ENCODE results near the gene BATF3.
A peak's percentile ranks its signal among the peaks of the same experiment; 100 is the strongest.
"Not testable (repeated sequence)": the region's sequence is repeated elsewhere in the genome, so short reads cannot be mapped to it uniquely, and the experiment has no call there.

Gene BATF3

DNA sequence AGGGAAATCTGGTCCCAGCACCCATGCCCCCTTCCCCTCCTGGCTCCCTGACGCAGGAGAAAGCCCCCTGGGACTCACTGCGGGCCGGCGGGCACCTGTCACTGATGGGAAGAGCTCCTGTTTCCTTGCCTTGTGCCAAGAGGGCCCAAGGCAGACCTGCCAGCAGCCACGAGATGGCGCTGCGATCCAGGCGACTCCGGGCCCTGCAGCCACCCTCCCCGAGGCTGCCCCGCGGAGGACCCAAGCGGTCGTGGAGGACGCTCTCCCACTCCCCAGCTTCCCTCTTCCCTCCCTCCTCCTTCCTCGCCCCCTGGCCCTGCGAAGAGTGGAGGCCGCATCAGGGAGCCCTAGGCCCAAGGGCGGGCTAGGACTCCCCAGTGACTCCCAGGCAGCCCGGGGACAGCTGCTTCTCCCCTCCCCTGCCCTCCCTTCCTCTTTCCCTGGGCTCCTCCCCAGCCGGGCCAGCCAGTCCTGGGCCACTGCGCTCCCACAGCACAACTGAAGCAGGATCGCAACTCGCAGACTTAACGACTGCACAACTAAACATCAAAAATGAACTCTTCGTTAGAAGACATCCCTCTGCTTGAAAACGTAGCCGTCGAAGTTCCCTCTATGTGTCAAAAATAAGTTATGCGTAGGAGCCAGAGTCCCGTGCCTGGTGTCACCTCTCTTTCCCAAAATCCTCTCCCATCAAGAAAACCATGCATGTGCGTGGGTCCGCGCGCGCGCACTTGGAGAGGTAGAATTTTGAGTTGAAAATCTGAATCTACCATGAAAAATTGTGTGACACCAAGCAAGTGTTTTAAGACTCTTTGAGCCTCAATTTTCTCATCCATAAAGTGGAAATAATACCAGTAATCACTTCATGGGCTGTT is 34.2 kb downstream of the BATF3 start:
- peaks cover 7 to 26% of the 10 kb centered on the region in 2 donors for H3K4me1 ChIP-seq (ENCODE audit: control insufficient read depth in 2 of 2, insufficient read depth in 1 of 2, low read depth in 1 of 2, low read length in 2 of 2)
- peak; percentile 81 for DNase-seq (ENCODE audit: low spot score)
- H3K23ac ChIP-seq (ENCODE audit: low read depth, low read length, poor library complexity) = peak overlapping the region; percentile 83

GRCh38 chr1:212664409-212665199 is 35.0 kb downstream of the BATF3 start:
- Histone ChIP-seq H3K23ac (ENCODE audit: low read depth, low read length, poor library complexity) (no peak overlapping the region), H3K27ac (replicated peaks; ENCODE audit: low read length) (no peak overlapping the region), H4K8ac (ENCODE audit: low read depth, low read length) (no peak overlapping the region), H2AK5ac (ENCODE audit: low read depth, low read length) (no peak overlapping the region), H2BK120ac (ENCODE audit: low read depth, low read length) (no peak overlapping the region), H2BK15ac (ENCODE audit: low read length) (no peak overlapping the region), H3K4me3 (ENCODE audit: low read length in 2 of 2) (peak overlapping the region in 1 of 2 donors; percentile 61), H2AFZ (ENCODE audit: low read length) (peak overlapping the region; percentile 96), H2BK12ac (ENCODE audit: low read length) (no peak overlapping the region), H3K79me1 (ENCODE audit: low read depth, low read length) (no peaks in the 10 kb centered on the region), H3K9me3 (replicated peaks in 1 of 2; ENCODE audit: control insufficient read depth in 2 of 2, insufficient read depth in 1 of 2, low read depth in 1 of 2, low read length in 2 of 2) (no peaks in the 10 kb centered on the region), H2BK5ac (ENCODE audit: low read length) (no peak overlapping the region), H4K91ac (ENCODE audit: low read depth, low read length, poor library complexity) (no peak overlapping the region), H3K4me1 (ENCODE audit: control insufficient read depth in 2 of 2, insufficient read depth in 1 of 2, low read depth in 1 of 2, low read length in 2 of 2) (peaks cover 7 to 26% of the 10 kb centered on the region in 2 donors), H3K9ac (ENCODE audit: low read depth, low read length, poor library complexity) (no peak overlapping the region), H3K14ac (ENCODE audit: low read length) (no peak overlapping the region), H3K27me3 (ENCODE audit: control insufficient read depth in 3 of 3, insufficient read depth in 3 of 3, low read depth in 1 of 3, low read length in 3 of 3) (peaks cover 0 to 2% (median 0%) of the 10 kb centered on the region in 3 experiments), H3K36me3 (replicated peaks in 1 of 2; ENCODE audit: control insufficient read depth in 2 of 2, insufficient read depth in 2 of 2, low read length in 2 of 2) (no peaks in the 10 kb centered on the region), H3K4me2 (ENCODE audit: insufficient read depth, low read length, poor library complexity, severe bottlenecking) (no peak overlapping the region), H3K18ac (ENCODE audit: low read length) (no peak overlapping the region), H3K4ac (ENCODE audit: low read length) (no peak overlapping the region)
- no peak for DNase-seq (ENCODE audit: low spot score)
- no CpG with 5 or more reads among the region's 11 CpGs for WGBS, 2 donors (ENCODE audit: extremely low coverage in 2 of 2, insufficient read length in 2 of 2, insufficient replicate concordance in 1 of 2)

More for the DNA sequence above, 34.2 kb downstream of the BATF3 start:
- no peak overlapping the region for H4K91ac ChIP-seq (ENCODE audit: low read depth, low read length, poor library complexity)
- H3K18ac ChIP-seq (ENCODE audit: low read length) = peak overlapping the region; percentile 98
- no peak overlapping the region for H2BK12ac ChIP-seq (ENCODE audit: low read length)
- H3K9ac ChIP-seq (ENCODE audit: low read depth, low read length, poor library complexity) = no peak overlapping the region
- H3K14ac ChIP-seq (ENCODE audit: low read length) = peak overlapping the region; percentile 100
- H2BK120ac ChIP-seq (ENCODE audit: low read depth, low read length) = no peak overlapping the region
- WGBS, 2 donors (ENCODE audit: extremely low coverage in 2 of 2, insufficient read length in 2 of 2, insufficient replicate concordance in 1 of 2) = no CpG with 5 or more reads among the region's 37 CpGs
- no peak overlapping the region for H3K27ac ChIP-seq (replicated peaks; ENCODE audit: low read length)
- peaks cover 0 to 2% (median 0%) of the 10 kb centered on the region in 3 experiments for H3K27me3 ChIP-seq (ENCODE audit: control insufficient read depth in 3 of 3, insufficient read depth in 3 of 3, low read depth in 1 of 3, low read length in 3 of 3)
- H3K9me3 ChIP-seq (replicated peaks in 1 of 2; ENCODE audit: control insufficient read depth in 2 of 2, insufficient read depth in 1 of 2, low read depth in 1 of 2, low read length in 2 of 2) = no peaks in the 10 kb centered on the region
- H3K36me3 ChIP-seq (replicated peaks in 1 of 2; ENCODE audit: control insufficient read depth in 2 of 2, insufficient read depth in 2 of 2, low read length in 2 of 2) = no peaks in the 10 kb centered on the region
- no peak overlapping the region for H2AK5ac ChIP-seq (ENCODE audit: low read depth, low read length)
- H3K4me3 ChIP-seq (ENCODE audit: low read length in 2 of 2) = peak overlapping the region; percentile 61 to 77
- no peak overlapping the region for H2BK5ac ChIP-seq (ENCODE audit: low read length)
- H3K79me1 ChIP-seq (ENCODE audit: low read depth, low read length) = no peaks in the 10 kb centered on the region
- no peak overlapping the region for H3K4ac ChIP-seq (ENCODE audit: low read length)
- peak overlapping the region; percentile 97 for H4K8ac ChIP-seq (ENCODE audit: low read depth, low read length)
- H3K4me2 ChIP-seq (ENCODE audit: insufficient read depth, low read length, poor library complexity, severe bottlenecking) = peak overlapping the region; percentile 77
- peak overlapping the region; percentile 25 for H2BK15ac ChIP-seq (ENCODE audit: low read length)
- H2AFZ ChIP-seq (ENCODE audit: low read length) = peak overlapping the region; percentile 96

DNA sequence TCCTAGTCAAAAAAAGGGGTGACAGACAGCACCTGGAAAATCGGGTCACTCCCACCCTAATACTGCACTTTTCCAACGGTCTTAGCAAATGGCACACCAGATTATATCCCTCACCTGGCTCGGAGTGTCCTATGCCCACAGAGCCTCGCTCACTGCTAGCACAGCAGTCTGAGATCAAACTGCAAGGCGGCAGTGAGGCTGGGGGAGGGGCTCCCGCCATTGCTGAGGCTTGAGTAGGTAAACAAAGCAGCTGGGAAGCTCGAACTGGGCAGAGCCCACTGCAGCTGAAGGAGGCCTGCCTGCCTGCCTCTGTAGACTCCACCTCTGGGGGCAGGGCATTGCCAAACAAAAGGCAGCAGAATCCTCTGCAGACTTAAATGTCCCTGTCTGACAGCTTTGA is 41.4 kb downstream of the BATF3 start:
- H3K4ac ChIP-seq (ENCODE audit: low read length); H2BK15ac ChIP-seq (ENCODE audit: low read length); H3K27ac ChIP-seq (replicated peaks; ENCODE audit: low read length); H3K27me3 ChIP-seq (ENCODE audit: control insufficient read depth in 3 of 3, insufficient read depth in 3 of 3, low read depth in 1 of 3, low read length in 3 of 3); H2BK120ac ChIP-seq (ENCODE audit: low read depth, low read length); H3K4me3 ChIP-seq (ENCODE audit: low read length in 2 of 2); H4K91ac ChIP-seq (ENCODE audit: low read depth, low read length, poor library complexity); H3K79me1 ChIP-seq (ENCODE audit: low read depth, low read length); DNase-seq (ENCODE audit: low spot score); H2BK5ac ChIP-seq (ENCODE audit: low read length); H3K18ac ChIP-seq (ENCODE audit: low read length); H2BK12ac ChIP-seq (ENCODE audit: low read length); H2AK5ac ChIP-seq (ENCODE audit: low read depth, low read length); H3K36me3 ChIP-seq (replicated peaks in 1 of 2; ENCODE audit: control insufficient read depth in 2 of 2, insufficient read depth in 2 of 2, low read length in 2 of 2); H3K14ac ChIP-seq (ENCODE audit: low read length); H3K9ac ChIP-seq (ENCODE audit: low read depth, low read length, poor library complexity); H3K9me3 ChIP-seq (replicated peaks in 1 of 2; ENCODE audit: control insufficient read depth in 2 of 2, insufficient read depth in 1 of 2, low read depth in 1 of 2, low read length in 2 of 2); H3K4me1 ChIP-seq (ENCODE audit: control insufficient read depth in 2 of 2, insufficient read depth in 1 of 2, low read depth in 1 of 2, low read length in 2 of 2); H3K23ac ChIP-seq (ENCODE audit: low read depth, low read length, poor library complexity): not testable (repeated sequence)
- H4K8ac ChIP-seq (ENCODE audit: low read depth, low read length) = peak overlapping the region; percentile 17
- no CpG with 5 or more reads among the region's 7 CpGs for WGBS, 2 donors (ENCODE audit: extremely low coverage in 2 of 2, insufficient read length in 2 of 2, insufficient replicate concordance in 1 of 2)
- H2AFZ ChIP-seq (ENCODE audit: low read length) = peak overlapping the region; percentile 81
- H3K4me2 ChIP-seq (ENCODE audit: insufficient read depth, low read length, poor library complexity, severe bottlenecking) = peak overlapping the region; percentile 11

DNA sequence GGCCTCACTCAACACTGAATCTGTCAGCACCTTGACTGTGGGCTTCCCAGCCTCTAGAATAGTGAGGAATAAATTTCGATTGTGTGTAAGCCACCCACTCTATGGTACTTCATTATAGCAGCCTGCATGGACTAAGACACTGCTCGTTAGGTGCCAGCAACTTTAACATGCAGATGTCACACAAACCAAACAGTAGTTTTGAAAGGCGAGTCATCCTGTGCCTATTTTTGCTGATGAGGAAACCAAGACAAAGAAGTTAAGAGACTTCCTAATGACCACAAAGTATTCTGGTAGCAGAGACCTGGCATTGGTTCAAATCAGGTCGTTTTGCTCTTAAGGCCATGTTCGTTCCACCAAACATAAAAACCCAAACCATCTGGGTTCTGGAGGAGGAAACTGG is 42.9 kb downstream of the BATF3 start:
- no peak overlapping the region for H3K27ac ChIP-seq (replicated peaks; ENCODE audit: low read length)
- no peak overlapping the region for H3K18ac ChIP-seq (ENCODE audit: low read length)
- no peak overlapping the region for H3K4me3 ChIP-seq (ENCODE audit: low read length in 2 of 2)
- DNase-seq (ENCODE audit: low spot score) = no peak
- H4K8ac ChIP-seq (ENCODE audit: low read depth, low read length) = no peak overlapping the region
- WGBS, 2 donors (ENCODE audit: extremely low coverage in 2 of 2, insufficient read length in 2 of 2, insufficient replicate concordance in 1 of 2) = no CpG with 5 or more reads among the region's 5 CpGs
- no peaks in the 10 kb centered on the region for H3K79me1 ChIP-seq (ENCODE audit: low read depth, low read length)
- no peaks in the 10 kb centered on the region for H3K36me3 ChIP-seq (replicated peaks in 1 of 2; ENCODE audit: control insufficient read depth in 2 of 2, insufficient read depth in 2 of 2, low read length in 2 of 2)
- H2AFZ ChIP-seq (ENCODE audit: low read length) = no peak overlapping the region
- peak overlapping the region; percentile 12 for H2BK15ac ChIP-seq (ENCODE audit: low read length)
- H2AK5ac ChIP-seq (ENCODE audit: low read depth, low read length) = no peak overlapping the region
- peaks cover 0 to 2% of the 10 kb centered on the region in 2 donors for H3K9me3 ChIP-seq (replicated peaks in 1 of 2; ENCODE audit: control insufficient read depth in 2 of 2, insufficient read depth in 1 of 2, low read depth in 1 of 2, low read length in 2 of 2)
- no peak overlapping the region for H3K23ac ChIP-seq (ENCODE audit: low read depth, low read length, poor library complexity)
- no peak overlapping the region for H2BK5ac ChIP-seq (ENCODE audit: low read length)
- no peak overlapping the region for H2BK120ac ChIP-seq (ENCODE audit: low read depth, low read length)
- no peaks in the 10 kb centered on the region for H3K27me3 ChIP-seq (ENCODE audit: control insufficient read depth in 3 of 3, insufficient read depth in 3 of 3, low read depth in 1 of 3, low read length in 3 of 3)
- no peak overlapping the region for H2BK12ac ChIP-seq (ENCODE audit: low read length)
- H3K4me2 ChIP-seq (ENCODE audit: insufficient read depth, low read length, poor library complexity, severe bottlenecking) = no peak overlapping the region
- H4K91ac ChIP-seq (ENCODE audit: low read depth, low read length, poor library complexity) = no peak overlapping the region
- H3K4ac ChIP-seq (ENCODE audit: low read length) = no peak overlapping the region
- H3K14ac ChIP-seq (ENCODE audit: low read length) = no peak overlapping the region
- no peaks in the 10 kb centered on the region for H3K4me1 ChIP-seq (ENCODE audit: control insufficient read depth in 2 of 2, insufficient read depth in 1 of 2, low read depth in 1 of 2, low read length in 2 of 2)
- H3K9ac ChIP-seq (ENCODE audit: low read depth, low read length, poor library complexity) = no peak overlapping the region
